ENCODE data around the gene ATG7. TPM values are rescaled to one million over a fixed set of nuclear protein-coding genes. Genes with fewer than 3 reads are reported as not detected.

The ATG7 gene
- total RNA-seq, 2 experiments from 2014 or later: 26.9 to 35.1 TPM

GRCh38 chr3:11306817-11307589 is 34.8 kb downstream of the ATG7 start:
- Mint-ChIP-seq H3K27ac (peak overlapping the region; percentile 72), H3K4me3 (peak overlapping the region; percentile 6), H3K4me1 (peaks cover 36% of the 10 kb centered on the region), H3K27me3 (no peaks in the 10 kb centered on the region), H3K9me3 (no peaks in the 10 kb centered on the region), H3K36me3 (ENCODE audit: low read depth) (peaks cover 59% of the 10 kb centered on the region)
- CTCF ChIA-PET: interaction anchor here (0.6 to 1.5 kb wide), 4 partner anchors 9 to 247 kb away, joined by 3 to 6 read pairs (median 3); no protein-coding TSS in a partner anchor
- peak; percentile 50 for DNase-seq
- POLR2A ChIA-PET: interaction anchor here (0.9 to 2.6 kb wide), 7 partner anchors 9 to 70 kb away, joined by 3 to 17 read pairs (median 4); partner anchors contain the start of gene ATG7

DNA sequence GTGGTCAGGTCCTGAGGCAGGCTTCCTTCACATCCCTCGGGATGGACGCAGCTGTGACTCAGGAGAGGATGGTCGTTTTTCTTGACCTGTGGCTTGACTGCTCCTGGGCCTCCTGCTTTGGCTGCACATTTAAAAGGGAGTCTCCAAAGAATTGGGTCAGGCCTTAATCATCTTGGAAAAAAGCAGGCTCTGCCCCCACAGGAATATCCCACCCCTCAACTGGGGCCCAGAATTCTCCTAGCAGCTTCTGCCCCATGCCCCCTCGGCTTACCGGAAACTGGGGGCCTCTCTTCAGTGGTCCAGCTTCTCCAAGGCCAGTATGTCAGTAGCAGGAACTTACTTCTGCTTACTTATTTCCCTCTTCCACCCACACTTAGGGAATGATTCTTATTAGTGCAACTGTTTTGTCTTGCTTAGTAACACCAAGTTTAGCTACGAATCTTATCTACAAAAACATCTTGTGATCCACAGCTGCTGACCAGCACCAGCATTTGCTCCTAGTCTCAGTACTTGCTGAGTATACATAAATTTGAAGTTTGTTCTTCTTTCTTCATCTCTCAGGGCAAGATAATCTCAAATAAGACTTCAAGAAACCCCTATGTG is 35.7 kb downstream of the ATG7 start:
- no peak for DNase-seq
- no peak overlapping the region for H3K4me3 Mint-ChIP-seq
- ChIA-PET POLR2A (interaction anchor here (1.2 kb wide), 1 partner anchor 29 kb away, joined by 3 read pairs; no protein-coding TSS in a partner anchor), CTCF (no interaction called here)
- H3K27me3 Mint-ChIP-seq: no peaks in the 10 kb centered on the region
- no peak overlapping the region for H3K27ac Mint-ChIP-seq
- peaks cover 52% of the 10 kb centered on the region for H3K36me3 Mint-ChIP-seq (ENCODE audit: low read depth)
- H3K9me3 Mint-ChIP-seq: no peaks in the 10 kb centered on the region
- H3K4me1 Mint-ChIP-seq: peaks cover 36% of the 10 kb centered on the region

- Mint-ChIP-seq H3K36me3 (ENCODE audit: low read depth) (peaks cover 54% of the 10 kb centered on the region), H3K4me3 (no peak overlapping the region), H3K9me3 (no peaks in the 10 kb centered on the region), H3K4me1 (peaks cover 30% of the 10 kb centered on the region), H3K27ac (no peak overlapping the region), H3K27me3 (no peaks in the 10 kb centered on the region)
- CTCF ChIA-PET: interaction anchor here (1.6 kb wide), 1 partner anchor 25 kb away, joined by 5 read pairs; no protein-coding TSS in a partner anchor
- POLR2A ChIA-PET: no interaction called here
- DNase-seq: no peak
These were observed 38.1 kb downstream of the ATG7 start for GRCh38 chr3:11310258-11310657.

DNA sequence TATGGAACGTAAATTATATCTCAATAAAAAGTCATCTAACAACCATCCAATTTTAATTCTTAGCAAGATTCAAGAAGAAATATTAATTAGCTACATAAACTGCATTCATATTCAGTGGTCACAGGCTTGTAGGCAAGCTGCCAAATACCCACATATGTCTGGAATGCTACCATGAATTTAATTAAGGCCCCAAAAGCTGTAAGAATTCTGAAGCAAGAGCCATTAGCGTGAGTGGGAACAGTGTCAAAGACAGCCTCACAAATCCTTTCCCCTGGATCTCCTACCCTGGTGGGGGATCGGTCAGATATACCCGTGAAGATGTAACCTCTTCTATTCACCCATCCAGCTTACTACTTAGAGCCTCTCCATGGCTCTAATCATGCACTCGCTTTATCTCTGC is 40.0 kb downstream of the ATG7 start:
- Mint-ChIP-seq H3K27me3 (no peaks in the 10 kb centered on the region), H3K4me3 (no peak overlapping the region), H3K9me3 (no peaks in the 10 kb centered on the region), H3K4me1 (peaks cover 11% of the 10 kb centered on the region), H3K27ac (no peak overlapping the region), H3K36me3 (ENCODE audit: low read depth) (peaks cover 56% of the 10 kb centered on the region)
- CTCF ChIA-PET: interaction anchor here (1.1 to 1.3 kb wide), 2 partner anchors 23 to 24 kb away, joined by 3 read pairs; no protein-coding TSS in a partner anchor
- POLR2A ChIA-PET: interaction anchor here (1.3 kb wide), 1 partner anchor 40 kb away, joined by 4 read pairs; the partner anchor contains the start of gene ATG7
- DNase-seq: no peak

DNA sequence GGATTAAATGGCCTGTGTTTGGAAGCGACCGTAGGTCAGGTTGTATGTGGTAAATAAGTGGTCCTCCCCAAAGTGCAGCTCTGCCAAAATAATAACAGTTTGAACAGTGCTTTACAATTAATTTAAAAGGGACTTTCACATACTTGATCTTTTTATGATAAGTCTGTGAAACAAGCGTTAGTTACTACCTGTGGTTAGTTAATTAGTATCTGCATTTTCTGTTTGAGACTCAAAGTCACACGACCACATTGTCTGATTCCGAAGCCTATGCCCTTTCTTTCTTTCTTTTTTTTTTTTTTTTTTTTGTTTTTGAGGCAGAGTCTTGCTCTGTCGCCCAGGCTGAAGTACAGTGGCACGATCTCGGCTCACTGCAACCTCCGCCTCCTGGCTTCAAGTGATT is 45.1 kb downstream of the ATG7 start:
- Mint-ChIP-seq H3K4me1 (peaks cover 1% of the 10 kb centered on the region), H3K9me3 (no peaks in the 10 kb centered on the region), H3K36me3 (ENCODE audit: low read depth) (peaks cover 69% of the 10 kb centered on the region), H3K27ac (no peak overlapping the region), H3K27me3 (no peaks in the 10 kb centered on the region), H3K4me3 (no peak overlapping the region)
- ChIA-PET CTCF (no interaction called here), POLR2A (no interaction called here)
- no peak for DNase-seq

GRCh38 chr3:11322931-11323330 is 50.7 kb downstream of the ATG7 start:
- H3K4me3 Mint-ChIP-seq: no peak overlapping the region
- H3K4me1 Mint-ChIP-seq: peaks cover 1% of the 10 kb centered on the region
- no peak overlapping the region for H3K27ac Mint-ChIP-seq
- peaks cover 51% of the 10 kb centered on the region for H3K36me3 Mint-ChIP-seq (ENCODE audit: low read depth)
- ChIA-PET POLR2A (no interaction called here), CTCF (interaction anchor here (2.5 kb wide), 1 partner anchor 12 kb away, joined by 7 read pairs; no protein-coding TSS in a partner anchor)
- no peak for DNase-seq
- no peaks in the 10 kb centered on the region for H3K27me3 Mint-ChIP-seq
- H3K9me3 Mint-ChIP-seq: no peaks in the 10 kb centered on the region

- no peaks in the 10 kb centered on the region for H3K9me3 Mint-ChIP-seq
- no peaks in the 10 kb centered on the region for H3K27me3 Mint-ChIP-seq
- H3K4me1 Mint-ChIP-seq: no peaks in the 10 kb centered on the region
- CTCF ChIA-PET: interaction anchor here (2.5 kb wide), 1 partner anchor 11 kb away, joined by 7 read pairs; no protein-coding TSS in a partner anchor
- peaks cover 42% of the 10 kb centered on the region for H3K36me3 Mint-ChIP-seq (ENCODE audit: low read depth)
- POLR2A ChIA-PET: no interaction called here
- no peak for DNase-seq
- no peak overlapping the region for H3K4me3 Mint-ChIP-seq
- no peak overlapping the region for H3K27ac Mint-ChIP-seq
These were observed 51.6 kb downstream of the ATG7 start for GRCh38 chr3:11323813-11324212.

GRCh38 chr3:11327619-11328018 is 55.4 kb downstream of the ATG7 start:
- ChIA-PET CTCF (no interaction called here), POLR2A (interaction anchor here (1.1 kb wide), 1 partner anchor 36 kb away, joined by 3 read pairs; no protein-coding TSS in a partner anchor)
- H3K36me3 Mint-ChIP-seq (ENCODE audit: low read depth): peaks cover 28% of the 10 kb centered on the region

GRCh38 chr3:11328196-11328945 is 56.2 kb downstream of the ATG7 start:
- DNase-seq: no peak
- H3K36me3 Mint-ChIP-seq (ENCODE audit: low read depth): peaks cover 25% of the 10 kb centered on the region
- ChIA-PET CTCF (no interaction called here), POLR2A (no interaction called here)
- no peaks in the 10 kb centered on the region for H3K9me3 Mint-ChIP-seq
- H3K4me3 Mint-ChIP-seq: no peak overlapping the region
- H3K4me1 Mint-ChIP-seq: peaks cover 11% of the 10 kb centered on the region
- no peaks in the 10 kb centered on the region for H3K27me3 Mint-ChIP-seq
- no peak overlapping the region for H3K27ac Mint-ChIP-seq

More at GRCh38 chr3:11327619-11328018, 55.4 kb downstream of the ATG7 start:
- DNase-seq: no peak
- H3K4me1 Mint-ChIP-seq: peaks cover 11% of the 10 kb centered on the region
- no peak overlapping the region for H3K27ac Mint-ChIP-seq
- H3K9me3 Mint-ChIP-seq: no peaks in the 10 kb centered on the region
- H3K27me3 Mint-ChIP-seq: no peaks in the 10 kb centered on the region
- H3K4me3 Mint-ChIP-seq: no peak overlapping the region

DNA sequence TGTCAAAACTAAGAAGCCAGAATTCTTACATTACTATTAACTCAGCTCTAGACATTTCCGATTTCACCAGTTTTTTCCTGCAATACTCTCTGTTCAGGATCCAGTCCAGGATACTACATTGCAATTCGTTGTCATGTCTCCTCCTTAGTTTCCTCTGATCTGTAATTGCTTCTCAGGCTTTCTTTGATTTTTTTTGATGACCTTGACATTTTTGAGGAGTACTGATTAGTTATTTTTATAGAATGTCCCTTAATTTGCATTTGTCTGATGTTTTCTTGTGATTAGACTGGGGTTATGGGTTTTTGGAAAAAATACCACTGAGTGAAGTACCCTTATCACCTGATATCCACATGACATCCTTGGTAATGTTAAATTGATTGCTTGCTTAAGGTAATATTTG is 57.6 kb downstream of the ATG7 start:
- Mint-ChIP-seq H3K9me3 (no peaks in the 10 kb centered on the region), H3K36me3 (ENCODE audit: low read depth) (peaks cover 24% of the 10 kb centered on the region), H3K4me1 (peaks cover 11% of the 10 kb centered on the region), H3K27me3 (no peaks in the 10 kb centered on the region), H3K27ac (no peak overlapping the region), H3K4me3 (no peak overlapping the region)
- DNase-seq: no peak
- POLR2A ChIA-PET: no interaction called here
- CTCF ChIA-PET: no interaction called here

GRCh38 chr3:11331101-11331500 is 58.9 kb downstream of the ATG7 start:
- no peaks in the 10 kb centered on the region for H3K27me3 Mint-ChIP-seq
- POLR2A ChIA-PET: no interaction called here
- CTCF ChIA-PET: interaction anchor here (1.2 kb wide), 1 partner anchor 95 kb away, joined by 3 read pairs; no protein-coding TSS in a partner anchor
- no peak for DNase-seq
- no peak overlapping the region for H3K4me3 Mint-ChIP-seq
- H3K36me3 Mint-ChIP-seq (ENCODE audit: low read depth): peaks cover 26% of the 10 kb centered on the region
- no peak overlapping the region for H3K27ac Mint-ChIP-seq
- no peaks in the 10 kb centered on the region for H3K9me3 Mint-ChIP-seq
- peaks cover 12% of the 10 kb centered on the region for H3K4me1 Mint-ChIP-seq

GRCh38 chr3:11335056-11335608 is 62.9 kb downstream of the ATG7 start:
- DNase-seq: no peak
- Mint-ChIP-seq H3K27me3 (no peaks in the 10 kb centered on the region), H3K4me3 (no peak overlapping the region), H3K4me1 (peaks cover 12% of the 10 kb centered on the region), H3K36me3 (ENCODE audit: low read depth) (peaks cover 13% of the 10 kb centered on the region), H3K27ac (no peak overlapping the region), H3K9me3 (no peaks in the 10 kb centered on the region)
- CTCF ChIA-PET: interaction anchor here (0.6 to 4.0 kb wide), 28 partner anchors 9 to 390 kb away, joined by 3 to 38 read pairs (median 4); partner anchors contain the start of gene ATG7
- POLR2A ChIA-PET: interaction anchor here (1.1 to 1.3 kb wide), 2 partner anchors 63 to 97 kb away, joined by 7 to 10 read pairs; partner anchors contain the start of gene ATG7
